ENCODE results near the gene MYL3.

The MYL3 gene

DNA sequence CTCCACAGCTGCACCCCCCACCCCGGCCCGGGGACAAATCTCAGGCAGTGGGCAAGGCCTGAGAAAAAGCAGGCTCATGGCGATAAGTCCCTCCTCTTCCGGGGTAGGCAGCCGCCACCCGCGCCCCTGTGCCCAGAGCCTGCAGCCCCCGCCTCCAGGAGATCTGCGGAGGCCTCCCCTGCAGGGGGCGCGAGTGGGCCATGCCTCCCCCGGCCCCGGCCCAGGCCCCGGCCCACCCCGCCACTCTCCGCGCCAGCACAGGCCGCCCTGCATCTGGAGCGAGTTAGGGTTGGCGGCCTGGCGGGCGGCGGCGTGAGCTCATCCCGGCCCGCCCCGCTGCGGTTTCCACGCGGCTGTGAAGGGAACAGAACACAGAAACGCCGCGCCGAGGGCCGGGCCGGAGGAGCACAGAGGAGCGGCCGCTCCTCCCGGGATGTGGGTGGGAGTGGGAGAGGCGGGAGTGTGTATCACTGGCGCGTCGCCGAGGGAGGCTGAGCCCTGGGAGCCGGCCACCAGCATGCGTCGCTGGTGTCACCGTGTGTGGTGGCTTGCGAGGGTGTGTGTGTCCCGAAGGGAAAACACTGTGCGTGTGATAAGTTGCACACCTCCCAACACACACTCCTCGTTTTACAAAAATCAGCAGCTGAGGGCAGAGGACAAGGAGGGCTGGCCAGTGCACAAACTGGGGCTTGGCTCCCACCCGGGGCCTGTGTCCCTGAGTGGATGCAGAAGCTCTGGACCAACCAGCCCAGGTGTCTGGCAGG, 17.2 kb downstream of the MYL3 start:
- Histone ChIP-seq H3K27me3 (ENCODE audit: insufficient read depth, poor library complexity, severe bottlenecking) (no peaks in the 10 kb centered on the region), H3K27ac (replicated peaks) (no peak overlapping the region), H3K4me3 (replicated peaks; ENCODE audit: insufficient read depth, low read length) (peak overlapping the region; percentile 42)
- TF ChIP-seq CTCF (IDR thresholded peaks at IDR 0.05; ENCODE audit: insufficient read depth, low read length) (no peak), POLR2AphosphoS5 (IDR thresholded peaks at IDR 0.05; ENCODE audit: low read depth) (no peak), GABPA (IDR thresholded peaks at IDR 0.05; ENCODE audit: low read depth) (no peak)
- peak; percentile 33 to 34 for DNase-seq (ENCODE audit: low read depth in 1 of 2, low spot score in 1 of 2)

DNA sequence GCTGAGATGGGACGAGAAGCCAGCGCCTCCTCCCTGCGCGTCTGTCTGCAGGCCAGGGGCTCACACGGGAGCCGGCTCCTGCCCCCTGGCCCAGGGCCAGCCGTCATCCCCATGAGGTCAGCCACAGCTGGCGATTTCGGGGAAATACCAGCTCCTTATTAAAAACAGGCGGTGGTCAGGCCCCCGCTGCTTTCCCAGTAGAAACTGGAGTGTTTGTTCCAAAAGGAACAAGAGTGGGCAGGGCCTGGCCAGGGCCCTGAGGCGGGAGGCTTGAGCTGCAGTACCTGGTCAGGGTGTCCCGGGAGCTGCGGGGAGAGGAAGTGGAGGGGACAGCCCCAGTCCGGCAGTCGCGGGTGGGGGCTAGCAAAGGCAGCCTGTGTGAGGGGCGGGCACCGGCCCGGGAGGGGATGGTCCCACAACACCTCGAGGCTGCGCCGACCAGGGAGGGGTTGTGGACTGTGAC, 17.8 kb downstream of the MYL3 start:
- Histone ChIP-seq H3K4me3 (replicated peaks; ENCODE audit: insufficient read depth, low read length) (peak overlapping the region; percentile 42), H3K27ac (replicated peaks) (no peak overlapping the region), H3K27me3 (ENCODE audit: insufficient read depth, poor library complexity, severe bottlenecking) (no peaks in the 10 kb centered on the region)
- no peak for DNase-seq (ENCODE audit: low read depth in 1 of 2, low spot score in 1 of 2)
- TF ChIP-seq CTCF (IDR thresholded peaks at IDR 0.05; ENCODE audit: insufficient read depth, low read length) (no peak), SPI1 (IDR thresholded peaks at IDR 0.05; ENCODE audit: borderline replicate concordance, low read depth) (peak; percentile 38; the same call in 1 of the 2 replicates)

- DNase-seq (ENCODE audit: low read depth in 1 of 2, low spot score in 1 of 2) = no peak
- no peaks in the 10 kb centered on the region for H3K27me3 ChIP-seq (ENCODE audit: insufficient read depth, poor library complexity, severe bottlenecking)
- H3K27ac ChIP-seq (replicated peaks) = no peak overlapping the region
- TF ChIP-seq CTCF (IDR thresholded peaks at IDR 0.05; ENCODE audit: insufficient read depth, low read length) (no peak), POLR2AphosphoS5 (IDR thresholded peaks at IDR 0.05; ENCODE audit: low read depth) (no peak), SPI1 (IDR thresholded peaks at IDR 0.05; ENCODE audit: borderline replicate concordance, low read depth) (no peak), REST (IDR thresholded peaks at IDR 0.05; ENCODE audit: insufficient replicate concordance, low read depth) (no peak)
- no peak overlapping the region for H3K4me3 ChIP-seq (replicated peaks; ENCODE audit: insufficient read depth, low read length)
Measured at GRCh38 chr3:46844881-46845312, 18.3 kb downstream of the MYL3 start.

GRCh38 chr3:46844397-46844796, 18.8 kb downstream of the MYL3 start:
- TF ChIP-seq GABPA (IDR thresholded peaks at IDR 0.05; ENCODE audit: low read depth) (no peak), CTCF (IDR thresholded peaks at IDR 0.05; ENCODE audit: insufficient read depth, low read length) (no peak)

More at GRCh38 chr3:46844397-46844796, 18.8 kb downstream of the MYL3 start:
- Histone ChIP-seq H3K27ac (replicated peaks) (no peak overlapping the region), H3K27me3 (ENCODE audit: insufficient read depth, poor library complexity, severe bottlenecking) (no peaks in the 10 kb centered on the region), H3K4me3 (replicated peaks; ENCODE audit: insufficient read depth, low read length) (no peak overlapping the region)
- no peak for DNase-seq (ENCODE audit: low read depth in 1 of 2, low spot score in 1 of 2)
